ENCODE measurements around the gene DDX24. TPM values are rescaled to one million over a fixed set of nuclear protein-coding genes. Genes with fewer than 3 reads are reported as not detected.

The DDX24 gene
- total and polyA plus RNA-seq, 7 donors, result 42.5 to 147 (median 109) TPM

DNA sequence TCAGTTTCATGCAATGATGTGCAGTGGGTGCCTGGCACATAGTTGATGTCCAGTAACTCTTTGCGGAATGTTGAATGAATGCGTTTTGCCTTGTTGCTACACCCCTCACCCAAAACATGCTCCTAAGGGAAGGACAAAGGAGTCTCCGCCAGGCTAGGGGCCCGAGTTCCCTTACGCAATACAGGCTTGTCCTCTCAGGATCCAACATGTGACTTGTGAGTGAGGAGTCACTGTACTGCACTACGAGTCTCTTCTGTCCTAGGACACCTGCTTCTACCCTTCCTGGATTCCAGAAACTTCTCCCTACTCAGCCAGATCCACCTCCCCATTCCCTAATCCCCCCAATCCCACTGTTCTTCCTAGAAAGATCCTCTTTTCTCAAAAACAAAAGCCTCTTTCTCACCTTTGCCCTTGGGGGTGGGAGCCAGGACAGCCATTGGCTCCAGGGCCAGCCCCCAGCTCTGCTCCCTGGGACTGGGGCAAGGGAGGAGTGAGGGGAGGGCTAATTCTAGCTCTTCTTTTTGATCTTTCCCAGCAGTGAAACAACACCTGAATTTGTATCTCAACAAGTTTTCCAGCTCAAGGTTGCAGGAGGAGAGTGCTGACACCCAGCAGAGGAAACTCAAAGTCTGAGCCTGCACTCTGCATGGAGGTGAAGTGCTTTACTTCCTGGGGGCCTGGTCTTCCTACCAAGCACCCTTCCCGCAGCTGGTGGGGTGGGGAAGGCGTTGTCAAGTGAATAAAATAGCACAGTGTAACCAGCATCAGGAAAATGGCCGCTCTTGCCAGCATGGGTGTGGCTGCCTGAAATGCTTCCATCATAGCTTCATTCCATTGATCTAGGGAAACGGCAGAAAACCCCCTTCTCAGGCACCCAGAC lies 58.2 kb downstream of the DDX24 start:
- H3K36me3 ChIP-seq, result no peaks in the 10 kb centered on the region
- TF ChIP-seq POLR2A (IDR thresholded peaks at IDR 0.05), result no peak
- no peak overlapping the region for H3K27ac ChIP-seq
- no peaks in the 10 kb centered on the region for H3K27me3 ChIP-seq
- H3K4me3 ChIP-seq, result no peak overlapping the region
- H3K4me1 ChIP-seq, result peaks cover 0 to 15% (median 10%) of the 10 kb centered on the region in 4 donors
- intact Hi-C loops (cut with DNase I), result no loop called here
- no peak for DNase-seq
- WGBS, 2 donors, result 57 to 79% methylated on average over 10 of the region's 10 CpGs
- no peaks in the 10 kb centered on the region for H3K9me3 ChIP-seq

DNA sequence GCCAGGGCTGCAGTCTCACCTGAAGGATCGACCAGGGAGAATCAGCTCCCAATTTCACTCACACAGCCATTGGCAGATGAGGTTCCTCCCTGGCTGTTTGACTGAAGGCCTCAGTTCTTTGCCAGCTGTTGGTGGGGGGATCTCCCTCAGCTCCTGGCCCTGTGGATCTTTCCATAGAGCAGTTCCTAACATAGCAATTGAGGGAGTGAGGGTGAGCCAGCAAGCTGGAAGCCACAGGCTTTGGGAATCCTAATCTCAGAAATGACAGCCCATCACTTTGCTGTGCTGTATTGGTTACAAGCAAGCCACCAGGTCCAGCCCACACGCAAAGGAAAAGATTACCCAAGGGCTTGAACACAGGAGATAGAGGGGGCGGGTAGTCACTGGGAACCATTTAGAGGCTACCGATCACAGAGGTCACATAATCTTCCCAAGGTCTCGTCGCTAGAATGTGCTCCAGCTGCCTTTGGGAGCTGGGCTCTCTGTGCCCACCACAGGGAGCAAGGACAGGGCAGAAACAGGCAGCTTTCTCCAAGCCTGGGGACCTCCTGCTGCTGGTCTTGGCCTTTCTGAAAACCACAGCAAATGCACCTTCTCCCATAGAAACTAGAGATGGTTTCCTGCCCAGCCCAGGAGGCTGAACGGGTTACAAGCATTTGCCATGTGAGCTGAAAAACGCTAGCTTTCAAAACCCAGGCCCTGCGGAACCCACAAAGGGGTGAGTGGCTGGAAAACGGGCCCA lies 59.4 kb downstream of the DDX24 start:
- TF ChIP-seq POLR2A (IDR thresholded peaks at IDR 0.05) (no peak), EP300 (IDR thresholded peaks at IDR 0.05) (no peak), POLR2AphosphoS5 (IDR thresholded peaks at IDR 0.05) (no peak)
- TF ChIP-seq, protein P1, sequence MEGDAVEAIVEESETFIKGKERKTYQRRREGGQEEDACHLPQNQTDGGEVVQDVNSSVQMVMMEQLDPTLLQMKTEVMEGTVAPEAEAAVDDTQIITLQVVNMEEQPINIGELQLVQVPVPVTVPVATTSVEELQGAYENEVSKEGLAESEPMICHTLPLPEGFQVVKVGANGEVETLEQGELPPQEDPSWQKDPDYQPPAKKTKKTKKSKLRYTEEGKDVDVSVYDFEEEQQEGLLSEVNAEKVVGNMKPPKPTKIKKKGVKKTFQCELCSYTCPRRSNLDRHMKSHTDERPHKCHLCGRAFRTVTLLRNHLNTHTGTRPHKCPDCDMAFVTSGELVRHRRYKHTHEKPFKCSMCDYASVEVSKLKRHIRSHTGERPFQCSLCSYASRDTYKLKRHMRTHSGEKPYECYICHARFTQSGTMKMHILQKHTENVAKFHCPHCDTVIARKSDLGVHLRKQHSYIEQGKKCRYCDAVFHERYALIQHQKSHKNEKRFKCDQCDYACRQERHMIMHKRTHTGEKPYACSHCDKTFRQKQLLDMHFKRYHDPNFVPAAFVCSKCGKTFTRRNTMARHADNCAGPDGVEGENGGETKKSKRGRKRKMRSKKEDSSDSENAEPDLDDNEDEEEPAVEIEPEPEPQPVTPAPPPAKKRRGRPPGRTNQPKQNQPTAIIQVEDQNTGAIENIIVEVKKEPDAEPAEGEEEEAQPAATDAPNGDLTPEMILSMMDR (IDR thresholded peaks at IDR 0.05), result no peak
- intact Hi-C loops (cut with DNase I), result no loop called here
- Histone ChIP-seq H3K9me3 (no peaks in the 10 kb centered on the region), H3K27ac (no peak overlapping the region), H3K36me3 (no peaks in the 10 kb centered on the region), H3K27me3 (no peaks in the 10 kb centered on the region), H3K4me1 (peaks cover 0 to 3% (median 3%) of the 10 kb centered on the region in 4 donors), H3K4me3 (no peak overlapping the region)
- no peak for DNase-seq
- WGBS, 2 donors, result 72 to 83% methylated on average over 10 of the region's 10 CpGs

DNA sequence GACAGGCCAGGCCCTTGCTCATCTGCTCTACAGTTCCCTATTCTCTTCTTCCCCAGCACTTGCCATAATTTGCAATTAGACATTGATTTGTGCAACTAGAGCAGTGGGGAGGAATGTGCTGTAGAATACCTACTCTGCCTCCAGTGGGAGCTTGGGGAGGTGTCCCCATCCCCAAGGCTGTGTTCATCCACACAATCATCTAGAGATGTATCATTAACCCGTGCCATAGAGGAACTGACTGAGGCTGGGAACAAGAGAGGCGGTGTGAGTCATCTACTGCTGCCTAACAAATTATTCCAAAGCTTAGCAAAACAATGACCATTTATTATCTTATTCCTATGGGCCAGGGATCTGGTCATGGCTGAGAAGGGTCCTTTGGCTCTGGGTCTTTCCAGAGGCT lies 60.0 kb downstream of the DDX24 start:
- intact Hi-C loops (cut with DNase I), result no loop called here
- DNase-seq, result no peak
- WGBS, 2 donors, result 60 to 72% methylated on average over 2 of the region's 2 CpGs

DNA sequence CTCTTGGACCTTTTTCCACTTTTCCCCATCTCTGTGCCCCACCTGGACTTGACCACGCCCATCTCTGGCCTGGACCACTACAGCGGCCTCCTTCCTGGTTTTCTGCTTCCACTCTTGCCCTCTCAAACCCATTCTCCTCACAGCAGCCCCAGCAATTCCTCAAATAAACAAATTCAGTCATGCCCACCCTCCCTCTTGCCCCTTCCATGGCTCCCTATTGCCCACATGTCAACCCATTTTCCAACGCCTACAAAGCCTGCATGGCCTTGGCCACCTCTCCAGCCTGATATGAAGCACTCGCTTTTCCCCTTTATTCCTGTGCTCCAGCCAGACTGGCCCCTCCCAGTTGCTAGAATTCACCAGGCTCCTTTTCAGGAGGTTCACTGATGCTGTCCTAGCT lies 60.7 kb downstream of the DDX24 start:
- intact Hi-C loops (cut with DNase I), result no loop called here
- H3K4me3 ChIP-seq, result no peak overlapping the region
- no peaks in the 10 kb centered on the region for H3K4me1 ChIP-seq
- no peaks in the 10 kb centered on the region for H3K36me3 ChIP-seq
- H3K9me3 ChIP-seq, result no peaks in the 10 kb centered on the region
- no peak for DNase-seq
- H3K27me3 ChIP-seq, result no peaks in the 10 kb centered on the region
- TF ChIP-seq POLR2A (IDR thresholded peaks at IDR 0.05) (no peak), EP300 (IDR thresholded peaks at IDR 0.05) (no peak), POLR2AphosphoS5 (IDR thresholded peaks at IDR 0.05) (no peak)
- TF ChIP-seq, protein P1 (IDR thresholded peaks at IDR 0.05), result no peak
- no peak overlapping the region for H3K27ac ChIP-seq
- WGBS, 2 donors, result 92 to 93% methylated on average over 4 of the region's 4 CpGs

More for the DNA sequence above, 60.0 kb downstream of the DDX24 start:
- no peaks in the 10 kb centered on the region for H3K9me3 ChIP-seq
- TF ChIP-seq EP300 (IDR thresholded peaks at IDR 0.05) (no peak), POLR2AphosphoS5 (IDR thresholded peaks at IDR 0.05) (no peak), POLR2A (IDR thresholded peaks at IDR 0.05) (no peak)
- TF ChIP-seq, protein P1 (IDR thresholded peaks at IDR 0.05), result no peak
- H3K27me3 ChIP-seq, result no peaks in the 10 kb centered on the region
- H3K36me3 ChIP-seq, result no peaks in the 10 kb centered on the region
- H3K4me1 ChIP-seq, result no peaks in the 10 kb centered on the region
- no peak overlapping the region for H3K27ac ChIP-seq
- H3K4me3 ChIP-seq, result no peak overlapping the region

DNA sequence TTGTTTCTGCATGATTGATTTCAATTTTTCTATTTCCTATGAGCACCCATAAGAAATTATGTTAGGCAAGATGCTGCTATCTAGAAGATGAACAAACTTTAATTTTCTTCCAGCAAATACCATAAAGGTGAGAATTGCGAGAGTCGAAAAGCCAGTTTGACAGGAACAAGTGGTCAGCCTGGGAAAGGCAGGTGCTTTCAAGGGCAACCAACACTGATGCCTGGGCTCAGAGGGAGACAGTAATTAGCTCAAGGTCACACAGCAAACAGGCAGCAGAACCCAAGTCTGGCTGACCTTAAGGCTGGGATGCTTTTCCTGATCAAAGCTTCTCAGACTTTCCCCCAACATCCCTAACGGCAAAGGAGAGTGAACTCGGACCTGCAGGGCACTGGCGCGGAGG lies 61.7 kb downstream of the DDX24 start:
- Histone ChIP-seq H3K9me3 (no peaks in the 10 kb centered on the region), H3K4me1 (no peaks in the 10 kb centered on the region), H3K4me3 (no peak overlapping the region), H3K36me3 (no peaks in the 10 kb centered on the region), H3K27me3 (no peaks in the 10 kb centered on the region), H3K27ac (no peak overlapping the region)
- intact Hi-C loops (cut with DNase I), result no loop called here
- no peak for DNase-seq
- no peak for TF ChIP-seq EP300 (IDR thresholded peaks at IDR 0.05)
- TF ChIP-seq, protein P1 (IDR thresholded peaks at IDR 0.05), result no peak
- no peak for TF ChIP-seq POLR2AphosphoS5 (IDR thresholded peaks at IDR 0.05)
- TF ChIP-seq POLR2A (IDR thresholded peaks at IDR 0.05), result no peak
- 51 to 79% methylated on average over 6 of the region's 6 CpGs for WGBS, 2 donors

Measured in sigmoid colon (tissue), 7 donors.